GM12865 (cell line): ENCODE data around the gene PODN.

ENCODE experiments used
- DNase-seq: peaks from one replicate; pipeline ENCODE4 v3.0.0; 2010; ENCODE audit warnings: low read depth
- H3K4me3 ChIP-seq: 2 replicates; pipeline ENCODE4 v1.5.1; 2011; ENCODE audit warnings: mild to moderate bottlenecking, low read depth, low read length, control low read depth
- CTCF ChIP-seq: IDR thresholded peaks from 2 replicates; pipeline ENCODE4 v1.5.1; 2011; ENCODE audit warnings: low read length, control low read depth, low read depth, inconsistent platforms; ENCODE audit not compliant: insufficient read depth; ENCODE audit errors: missing control alignments

Gene PODN

GRCh38 chr1:53110370-53111072, 48.5 kb downstream of the PODN start:
- H3K4me3 ChIP-seq = no peak overlapping the region
- no peak for TF ChIP-seq CTCF
- DNase-seq = no peak

- DNase-seq = no peak
- no peak for TF ChIP-seq CTCF
- H3K4me3 ChIP-seq = no peak overlapping the region
These were observed 49.1 kb downstream of the PODN start for GRCh38 chr1:53111073-53111556.

GRCh38 chr1:53111693-53112092, 49.7 kb downstream of the PODN start:
- no peak for TF ChIP-seq CTCF
- no peak for DNase-seq
- no peak overlapping the region for H3K4me3 ChIP-seq

GRCh38 chr1:53112271-53112774, 50.3 kb downstream of the PODN start:
- no peak for DNase-seq
- no peak for TF ChIP-seq CTCF

GRCh38 chr1:53112861-53113260, 50.8 kb downstream of the PODN start:
- no peak for TF ChIP-seq CTCF
- no peak overlapping the region for H3K4me3 ChIP-seq
- DNase-seq = no peak

More at GRCh38 chr1:53112271-53112774, 50.3 kb downstream of the PODN start:
- H3K4me3 ChIP-seq = no peak overlapping the region

GRCh38 chr1:53114090-53114489, 52.1 kb downstream of the PODN start:
- H3K4me3 ChIP-seq = no peak overlapping the region
- no peak for DNase-seq
- TF ChIP-seq CTCF = no peak
